ENCODE measurements around the gene OR52E6.

Gene OR52E6

GRCh38 chr11:5791165-5791564, 50.5 kb downstream of the OR52E6 start, which contains the start of gene OR52N1:
Gene OR52N1, minus strand, starts transcription at chr11:5791265. Its CDS starts 2,449 bp downstream, at chr11:5788816.
- no peak for DNase-seq

All from NCI-H1694 (cell line).